HG02884 (cell line): ENCODE results near the gene INO80E.
"Not testable (repeated sequence)": the region's sequence is repeated elsewhere in the genome, so short reads cannot be mapped to it uniquely, and the experiment has no call there.

Experiments used
- ATAC-seq: cut with Tn5 transposase; IDR thresholded peaks from one replicate; pipeline ENCODE4 v1.9.1; 2021; ENCODE audit warnings: mild to moderate bottlenecking, moderate library complexity; ENCODE audit not compliant: unreplicated experiment

Gene INO80E

GRCh38 chr16:30009085-30009862 is 13.2 kb downstream of the INO80E start:
- no peak for ATAC-seq

GRCh38 chr16:30009990-30010843 is 14.2 kb downstream of the INO80E start:
- ATAC-seq: no peak

- no peak for ATAC-seq
Observed at GRCh38 chr16:30010844-30011713, 15.0 kb downstream of the INO80E start, which contains the start of gene DOC2A. DOC2A (minus strand) TSS chr16:30011027; CDS start chr16:30010222, 805 bp downstream.

DNA sequence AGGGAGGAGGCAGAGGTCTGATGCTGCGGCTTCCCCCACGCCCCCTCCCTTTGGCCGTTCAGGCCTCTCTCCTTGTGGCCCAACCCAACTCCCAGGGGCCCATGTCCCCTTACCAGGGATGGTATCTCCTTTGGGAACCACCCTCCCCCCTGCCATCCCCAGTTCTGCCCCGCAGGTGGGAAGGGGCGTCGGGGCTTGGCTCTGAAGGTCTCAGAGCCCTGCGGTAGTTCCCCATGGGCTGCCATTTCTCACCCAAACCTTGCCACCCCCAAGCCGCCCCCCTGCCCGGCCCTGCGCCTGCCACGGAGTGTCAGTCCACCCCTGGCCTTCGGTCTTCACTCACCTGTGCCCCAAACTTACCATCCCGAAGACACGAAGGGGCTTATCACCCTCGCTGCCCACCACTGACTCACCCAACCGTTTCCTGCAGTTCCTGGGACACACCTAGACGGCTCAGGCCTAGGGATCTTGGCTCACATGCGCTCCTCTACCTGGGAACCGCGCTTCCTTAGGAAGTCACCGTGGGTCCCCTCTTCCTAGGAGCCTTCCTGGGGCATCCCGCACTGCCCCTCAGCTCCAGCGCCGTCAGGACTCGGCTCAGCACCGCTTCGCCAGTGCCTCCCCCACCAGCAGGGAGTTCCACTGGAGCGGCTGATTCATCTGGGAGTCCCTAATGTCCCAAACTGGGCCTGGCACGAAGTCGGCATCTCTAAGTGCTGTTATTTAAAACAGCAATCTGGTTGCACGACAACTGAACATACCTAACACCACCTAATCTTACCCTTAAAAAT is 15.9 kb downstream of the INO80E start:
- no peak for ATAC-seq

DNA sequence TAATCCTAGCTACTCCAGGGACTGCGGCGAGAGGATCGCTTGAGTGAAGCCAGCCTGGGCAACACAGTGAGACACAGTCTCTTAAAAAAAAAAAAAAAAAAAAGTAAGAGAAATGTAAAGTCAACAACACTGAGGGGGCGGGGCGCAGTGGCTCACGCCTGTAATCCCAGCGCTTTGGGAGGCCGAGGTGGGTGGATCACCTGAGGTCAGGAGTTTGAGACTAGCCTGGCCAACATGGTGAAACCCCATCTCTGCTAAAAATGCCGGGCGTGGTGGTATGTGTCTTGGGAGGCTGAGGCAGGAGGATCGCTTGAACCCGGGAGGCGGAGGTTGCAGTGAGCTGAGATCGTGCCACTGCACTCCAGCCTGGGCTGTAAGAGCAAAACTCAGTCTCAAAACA is 16.6 kb downstream of the INO80E start:
- ATAC-seq: not testable (repeated sequence)

GRCh38 chr16:30015450-30015849 is 19.4 kb downstream of the INO80E start:
- not testable (repeated sequence) for ATAC-seq

GRCh38 chr16:30016555-30017276 is 20.7 kb downstream of the INO80E start:
- no peak for ATAC-seq

GRCh38 chr16:30017277-30017656 is 21.2 kb downstream of the INO80E start:
- no peak for ATAC-seq

GRCh38 chr16:30017937-30018336 is 21.9 kb downstream of the INO80E start:
- ATAC-seq: not testable (repeated sequence)

- ATAC-seq: no peak
Observed at GRCh38 chr16:30018731-30019158, 22.7 kb downstream of the INO80E start.

DNA sequence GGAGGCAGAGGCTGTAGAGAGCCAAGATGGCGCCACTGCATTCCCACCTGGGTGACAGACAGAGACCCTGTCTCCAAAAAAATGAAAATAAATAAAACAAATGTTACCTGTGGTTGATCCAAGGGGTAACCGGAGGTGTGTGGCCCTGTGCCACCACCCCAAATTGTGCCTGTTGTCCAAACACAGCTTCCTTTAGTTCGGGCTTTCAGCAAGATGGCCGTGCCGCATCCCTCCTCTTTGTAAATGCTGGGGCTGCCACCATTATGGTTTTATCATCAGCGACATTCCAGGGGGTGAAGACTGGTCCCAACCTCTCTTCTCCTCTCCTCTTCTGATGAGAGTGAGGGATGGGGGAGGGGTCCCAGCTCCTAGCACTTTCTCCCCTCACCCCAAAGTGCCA is 26.8 kb downstream of the INO80E start, which contains the start of gene C16orf92:
Gene C16orf92 (plus strand): TSS at position 312 of the 400 bp plus-strand sequence. CDS start 143 bp downstream, outside the sequence.
- ATAC-seq: no peak

DNA sequence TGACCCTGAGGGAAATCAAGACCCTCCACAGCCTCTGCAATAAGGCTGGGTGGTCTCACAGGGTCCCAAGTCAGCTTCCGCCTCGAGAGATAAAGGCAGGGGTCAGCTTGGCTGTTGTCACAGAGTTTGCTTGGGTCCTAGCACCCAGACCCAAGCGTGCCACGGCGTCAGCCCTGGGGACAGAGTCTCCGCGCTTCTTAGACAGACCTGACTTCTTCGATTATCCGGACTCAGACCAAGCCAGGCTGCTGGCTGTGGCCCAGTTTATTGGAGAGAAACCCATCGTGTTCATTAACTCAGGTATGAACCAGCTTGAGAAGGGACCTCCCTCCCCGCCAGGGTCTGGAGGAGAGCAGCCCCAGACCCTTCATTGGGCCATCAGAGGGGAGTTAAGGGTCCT is 27.5 kb downstream of the INO80E start:
- ATAC-seq: no peak

GRCh38 chr16:30024451-30024850 is 28.4 kb downstream of the INO80E start:
- ATAC-seq: no peak

- no peak for ATAC-seq
Observed at GRCh38 chr16:30025156-30025555, 29.1 kb downstream of the INO80E start.

DNA sequence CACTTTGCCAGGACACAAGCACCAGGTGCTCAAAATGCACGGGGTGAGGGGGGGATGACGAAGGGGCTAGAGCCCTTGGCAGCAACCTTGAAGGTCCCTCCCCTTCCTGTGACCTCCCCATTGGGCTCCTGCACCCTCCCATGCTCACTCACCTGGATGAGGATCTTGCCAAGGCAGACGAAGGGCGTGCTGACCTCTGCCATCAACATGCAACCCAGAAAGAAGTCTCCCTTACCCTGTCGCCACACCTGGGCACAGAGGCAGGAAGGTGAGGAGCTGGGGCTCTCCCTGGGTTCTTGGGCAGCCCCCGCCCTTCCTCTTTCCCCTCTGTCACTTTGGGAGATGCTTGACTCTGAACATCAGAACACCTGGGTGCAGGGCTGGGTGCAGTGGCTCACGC is 29.5 kb downstream of the INO80E start:
- ATAC-seq: no peak

- no peak for ATAC-seq
Observed at GRCh38 chr16:30026449-30026848, 30.4 kb downstream of the INO80E start.

DNA sequence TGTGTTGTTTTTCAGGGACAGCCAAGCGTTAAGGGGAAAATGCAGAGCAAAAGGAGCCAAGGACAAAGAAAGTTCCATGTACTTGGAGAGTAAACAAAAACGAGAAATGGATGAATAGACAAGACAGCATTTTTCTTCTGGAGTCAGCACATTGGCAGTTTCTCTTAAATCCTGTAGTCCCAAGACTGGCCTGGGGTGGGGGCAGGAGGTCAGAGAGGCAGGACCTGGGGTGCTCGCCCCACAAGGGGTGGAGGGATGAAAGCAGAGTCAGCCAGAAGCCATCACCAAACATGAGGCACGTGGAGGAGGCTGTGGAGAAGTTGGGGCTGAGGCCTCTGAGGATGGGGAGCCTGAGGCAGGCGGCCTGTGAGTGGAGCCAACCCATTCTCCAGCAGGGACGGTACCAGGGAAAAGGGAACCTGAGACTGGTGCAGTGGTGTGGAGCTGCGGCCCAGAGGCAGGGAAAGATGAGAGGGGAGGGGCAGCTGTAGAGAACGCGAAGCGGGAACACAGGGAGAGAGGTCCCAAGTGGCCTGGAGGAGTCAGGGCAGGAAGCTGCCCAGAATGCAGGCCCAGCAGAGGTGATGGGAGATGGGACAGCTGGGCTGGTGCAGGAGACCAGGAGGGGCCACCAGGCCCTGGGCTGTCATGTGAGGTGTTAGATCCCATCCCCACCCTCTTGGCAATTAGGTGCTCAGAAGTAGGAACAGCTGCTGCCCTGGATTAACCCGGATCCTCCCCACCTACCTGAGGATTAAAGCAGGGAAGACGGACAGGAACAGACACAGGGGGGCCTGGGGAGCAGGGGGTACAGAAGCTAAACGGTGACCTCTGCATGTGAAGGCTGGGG is 31.8 kb downstream of the INO80E start:
- ATAC-seq: no peak

GRCh38 chr16:30028438-30029076 is 32.5 kb downstream of the INO80E start:
- ATAC-seq: no peak
